Measurements from ENCODE around the gene MARCHF2. TPM values are rescaled to one million over a fixed set of nuclear protein-coding genes. Genes with fewer than 3 reads are reported as not detected.
A peak's percentile ranks its signal among the peaks of the same experiment; 100 is the strongest.

MARCHF2 gene
- total and polyA plus RNA-seq, 5 donors: 94.2 to 107 (median 106) TPM

GRCh38 chr19:8462571-8462970 lies 49.5 kb downstream of the MARCHF2 start:
- Histone ChIP-seq H3K27me3 (ENCODE audit: control insufficient read depth, insufficient read depth) (no peaks in the 10 kb centered on the region), H3K9me3 (ENCODE audit: control insufficient read depth, low read length) (no peaks in the 10 kb centered on the region), H3K4me3 (ENCODE audit: low read length) (no peak overlapping the region), H3K27ac (ENCODE audit: low read length) (no peak overlapping the region), H3K4me1 (ENCODE audit: control insufficient read depth, insufficient read depth, low read length) (peaks cover 12% of the 10 kb centered on the region)
- no peak for DNase-seq
- intact Hi-C loops (cut with DNase I): no loop called here
- no peak for ATAC-seq
- WGBS: 78% methylated on average over 5 of the region's 5 CpGs

- ATAC-seq (no peak), DNase-seq (no peak)
- Histone ChIP-seq H3K4me1 (ENCODE audit: control insufficient read depth, insufficient read depth, low read length) (peaks cover 12% of the 10 kb centered on the region), H3K27ac (ENCODE audit: low read length) (no peak overlapping the region), H3K4me3 (ENCODE audit: low read length) (no peak overlapping the region), H3K27me3 (ENCODE audit: control insufficient read depth, insufficient read depth) (no peaks in the 10 kb centered on the region), H3K9me3 (ENCODE audit: control insufficient read depth, low read length) (no peaks in the 10 kb centered on the region)
- WGBS: 91% methylated on average over 8 of the region's 8 CpGs
- intact Hi-C loops (cut with DNase I): no loop called here
These were observed 50.3 kb downstream of the MARCHF2 start for GRCh38 chr19:8463365-8463764.

- ATAC-seq: no peak
These were observed 52.9 kb downstream of the MARCHF2 start for GRCh38 chr19:8466018-8466417.

GRCh38 chr19:8468124-8468523 lies 55.0 kb downstream of the MARCHF2 start:
- ATAC-seq: no peak
- Histone ChIP-seq H3K27ac (ENCODE audit: low read length) (no peak overlapping the region), H3K27me3 (ENCODE audit: control insufficient read depth, insufficient read depth) (no peaks in the 10 kb centered on the region), H3K9me3 (ENCODE audit: control insufficient read depth, low read length) (no peaks in the 10 kb centered on the region), H3K4me1 (ENCODE audit: control insufficient read depth, insufficient read depth, low read length) (peaks cover 3% of the 10 kb centered on the region), H3K4me3 (ENCODE audit: low read length) (no peak overlapping the region)
- 79% methylated on average over 3 of the region's 3 CpGs for WGBS
- intact Hi-C loops (cut with DNase I): no loop called here
- DNase-seq: no peak

More at GRCh38 chr19:8466018-8466417, 52.9 kb downstream of the MARCHF2 start:
- peaks cover 7% of the 10 kb centered on the region for H3K4me1 ChIP-seq (ENCODE audit: control insufficient read depth, insufficient read depth, low read length)
- no peak overlapping the region for H3K27ac ChIP-seq (ENCODE audit: low read length)
- 88% methylated on average over 4 of the region's 4 CpGs for WGBS
- no peaks in the 10 kb centered on the region for H3K9me3 ChIP-seq (ENCODE audit: control insufficient read depth, low read length)
- DNase-seq: no peak
- intact Hi-C loops (cut with DNase I): no loop called here
- H3K4me3 ChIP-seq (ENCODE audit: low read length): no peak overlapping the region
- H3K27me3 ChIP-seq (ENCODE audit: control insufficient read depth, insufficient read depth): no peaks in the 10 kb centered on the region

GRCh38 chr19:8468761-8469373 lies 55.8 kb downstream of the MARCHF2 start:
- 71% methylated on average over 8 of the region's 8 CpGs for WGBS
- intact Hi-C loops (cut with DNase I): no loop called here
- no peaks in the 10 kb centered on the region for H3K27me3 ChIP-seq (ENCODE audit: control insufficient read depth, insufficient read depth)
- DNase-seq: no peak
- H3K9me3 ChIP-seq (ENCODE audit: control insufficient read depth, low read length): no peaks in the 10 kb centered on the region
- H3K4me3 ChIP-seq (ENCODE audit: low read length): no peak overlapping the region
- H3K27ac ChIP-seq (ENCODE audit: low read length): no peak overlapping the region
- H3K4me1 ChIP-seq (ENCODE audit: control insufficient read depth, insufficient read depth, low read length): peaks cover 3% of the 10 kb centered on the region
- no peak for ATAC-seq

- DNase-seq (no peak), ATAC-seq (peak in 1 of 2 donors; percentile 38)
- Histone ChIP-seq H3K27me3 (ENCODE audit: control insufficient read depth, insufficient read depth) (no peaks in the 10 kb centered on the region), H3K9me3 (ENCODE audit: control insufficient read depth, low read length) (no peaks in the 10 kb centered on the region), H3K4me3 (ENCODE audit: low read length) (no peak overlapping the region), H3K27ac (ENCODE audit: low read length) (no peak overlapping the region), H3K4me1 (ENCODE audit: control insufficient read depth, insufficient read depth, low read length) (peaks cover 3% of the 10 kb centered on the region)
- 89% methylated on average over 13 of the region's 13 CpGs for WGBS
- intact Hi-C loops (cut with DNase I): no loop called here
These were observed 56.7 kb downstream of the MARCHF2 start for GRCh38 chr19:8469613-8470368.

- Histone ChIP-seq H3K4me1 (ENCODE audit: control insufficient read depth, insufficient read depth, low read length) (peaks cover 7% of the 10 kb centered on the region), H3K27me3 (ENCODE audit: control insufficient read depth, insufficient read depth) (no peaks in the 10 kb centered on the region), H3K4me3 (ENCODE audit: low read length) (no peak overlapping the region), H3K9me3 (ENCODE audit: control insufficient read depth, low read length) (no peaks in the 10 kb centered on the region), H3K27ac (ENCODE audit: low read length) (no peak overlapping the region)
- whole genome bisulfite sequencing: 75% methylated on average over 6 of the region's 6 CpGs
- intact Hi-C loops (cut with DNase I): no loop called here
- DNase-seq (no peak), ATAC-seq (no peak)
These were observed 60.8 kb downstream of the MARCHF2 start for GRCh38 chr19:8473648-8474476.

GRCh38 chr19:8475005-8475404 lies 61.9 kb downstream of the MARCHF2 start:
- intact Hi-C loops (cut with DNase I): no loop called here
- H3K9me3 ChIP-seq (ENCODE audit: control insufficient read depth, low read length): no peaks in the 10 kb centered on the region
- no peaks in the 10 kb centered on the region for H3K27me3 ChIP-seq (ENCODE audit: control insufficient read depth, insufficient read depth)
- WGBS: 95% methylated on average over 1 of the region's 1 CpG
- no peak for DNase-seq
- ATAC-seq: no peak
- no peak overlapping the region for H3K4me3 ChIP-seq (ENCODE audit: low read length)
- H3K4me1 ChIP-seq (ENCODE audit: control insufficient read depth, insufficient read depth, low read length): peaks cover 7% of the 10 kb centered on the region
- H3K27ac ChIP-seq (ENCODE audit: low read length): no peak overlapping the region

- intact Hi-C loops (cut with DNase I): no loop called here
- peaks cover 11% of the 10 kb centered on the region for H3K4me1 ChIP-seq (ENCODE audit: control insufficient read depth, insufficient read depth, low read length)
- DNase-seq (no peak), ATAC-seq (peak in 1 of 2 donors; percentile 26)
- H3K27me3 ChIP-seq (ENCODE audit: control insufficient read depth, insufficient read depth): no peaks in the 10 kb centered on the region
- no peak overlapping the region for H3K4me3 ChIP-seq (ENCODE audit: low read length)
- H3K9me3 ChIP-seq (ENCODE audit: control insufficient read depth, low read length): no peaks in the 10 kb centered on the region
- no peak overlapping the region for H3K27ac ChIP-seq (ENCODE audit: low read length)
- 67% methylated on average over 8 of the region's 8 CpGs for WGBS
These were observed 63.4 kb downstream of the MARCHF2 start for GRCh38 chr19:8476524-8476923.

- Histone ChIP-seq H3K27ac (ENCODE audit: low read length) (no peak overlapping the region), H3K9me3 (ENCODE audit: control insufficient read depth, low read length) (no peaks in the 10 kb centered on the region), H3K27me3 (ENCODE audit: control insufficient read depth, insufficient read depth) (no peaks in the 10 kb centered on the region), H3K4me1 (ENCODE audit: control insufficient read depth, insufficient read depth, low read length) (peaks cover 11% of the 10 kb centered on the region), H3K4me3 (ENCODE audit: low read length) (no peak overlapping the region)
- no peak for DNase-seq
- intact Hi-C loops (cut with DNase I): no loop called here
- ATAC-seq: no peak
- 73% methylated on average over 4 of the region's 4 CpGs for WGBS
These were observed 64.8 kb downstream of the MARCHF2 start for GRCh38 chr19:8477889-8478288.

- ATAC-seq (peak in 1 of 2 donors; percentile 31), DNase-seq (no peak)
- H3K4me3 ChIP-seq (ENCODE audit: low read length): no peak overlapping the region
- no peaks in the 10 kb centered on the region for H3K27me3 ChIP-seq (ENCODE audit: control insufficient read depth, insufficient read depth)
- no peaks in the 10 kb centered on the region for H3K9me3 ChIP-seq (ENCODE audit: control insufficient read depth, low read length)
- intact Hi-C loops (cut with DNase I): no loop called here
- 49% methylated on average over 3 of the region's 3 CpGs for WGBS
- H3K4me1 ChIP-seq (ENCODE audit: control insufficient read depth, insufficient read depth, low read length): peaks cover 11% of the 10 kb centered on the region
- no peak overlapping the region for H3K27ac ChIP-seq (ENCODE audit: low read length)
These were observed 65.5 kb downstream of the MARCHF2 start for GRCh38 chr19:8478598-8478997.
